Small intestine (tissue), 7 donors: ENCODE measurements around the gene GABRB2. TPM values are rescaled to one million over a fixed set of nuclear protein-coding genes. Genes with fewer than 3 reads are reported as not detected.

Experiments used
- DNase-seq, 2 donors: peaks; one replicate each; pipeline versions ENCODE4 v3.0.0 to v3.0.0-alpha.2; 2013
- FAIRE-seq: peaks from 2 replicates; lab custom pipeline; 2012; peaks lifted over from hg19 to GRCh38; lab: Jason Lieb, UNC
- H3K27ac ChIP-seq, 3 donors: one replicate each; pipeline ENCODE4 v1.5.1; 2013; ENCODE audit warnings: low read length in 2 of 3, mild to moderate bottlenecking in 2 of 3, control low read depth in 1 of 3, inconsistent platforms in 1 of 3, low read depth in 1 of 3, moderate library complexity in 1 of 3
- H3K27me3 ChIP-seq, 3 donors: one replicate each; pipeline ENCODE4 v1.6.1; 2013; ENCODE audit warnings: low read length in 3 of 3, inconsistent platforms in 1 of 3; ENCODE audit not compliant: control insufficient read depth in 3 of 3, insufficient read depth in 3 of 3
- H3K36me3 ChIP-seq, 3 donors: one replicate each; pipeline ENCODE4 v1.6.1; 2013; ENCODE audit warnings: low read length in 3 of 3, inconsistent platforms in 1 of 3, low read depth in 1 of 3, mild to moderate bottlenecking in 1 of 3, moderate library complexity in 1 of 3; ENCODE audit not compliant: control insufficient read depth in 3 of 3, insufficient read depth in 2 of 3
- H3K4me1 ChIP-seq, 3 donors: one replicate each; pipeline ENCODE4 v1.6.1; 2013; ENCODE audit warnings: low read length in 2 of 3, inconsistent platforms in 1 of 3, low read depth in 1 of 3, mild to moderate bottlenecking in 1 of 3, moderate library complexity in 1 of 3; ENCODE audit not compliant: control insufficient read depth in 3 of 3, insufficient read depth in 2 of 3
- H3K4me3 ChIP-seq, 3 donors: one replicate each; pipeline ENCODE4 v1.5.1; 2013; ENCODE audit warnings: low read length in 3 of 3, control low read depth in 1 of 3, inconsistent platforms in 1 of 3, low read depth in 1 of 3, mild to moderate bottlenecking in 1 of 3, moderate library complexity in 1 of 3
- H3K9me3 ChIP-seq, 2 donors: one replicate each; pipeline ENCODE4 v1.6.1; 2013; ENCODE audit warnings: low read depth in 1 of 2, low read length in 1 of 2; ENCODE audit not compliant: control insufficient read depth in 2 of 2, insufficient read depth in 1 of 2
- WGBS, 3 donors: extraction: QIAGEN DNeasy Blood & Tissue Kit; methylation state at CpG; one replicate each; pipeline ENCODE4 v1.1.7; 2013; 5-methylcytosine and 5-hydroxymethylcytosine counted together
- polyA plus RNA-seq, 4 donors: library from polyadenylated mRNA; stranded (reverse) in 3 of 4; unstranded in 1 of 4; fragments of 200-250 nt in 3 of 4; fragments of 120-200 nt in 1 of 4; gene quantifications; one replicate each; pipeline versions ENCODE4 v1.2.1 to v1.2.3, GENCODE V29; 2013
- donor health status: healthy with polysubstance abuse.
- donor health status: control.
- donor health status: control.
- donor health status: Bipolar disorder and iron deficiency.
- donor health status: healthy.

Gene GABRB2
- polyA plus RNA-seq, 4 donors = 0.22 to 3.9 (median 0.68) TPM

GRCh38 chr5:161446655-161447054 is 99.9 kb downstream of the GABRB2 start:
- Histone ChIP-seq H3K4me1 (no peaks in the 10 kb centered on the region), H3K36me3 (no peaks in the 10 kb centered on the region), H3K27ac (no peak overlapping the region), H3K27me3 (no peaks in the 10 kb centered on the region), H3K4me3 (no peak overlapping the region), H3K9me3 (no peaks in the 10 kb centered on the region)
- FAIRE-seq (no peak), DNase-seq (no peak)
- WGBS, 3 donors = 83 to 91% (median 90%) methylated on average over 1 of the region's 1 CpG

GRCh38 chr5:161442471-161442870 is 104.1 kb downstream of the GABRB2 start:
- Histone ChIP-seq H3K9me3 (no peaks in the 10 kb centered on the region), H3K4me3 (no peak overlapping the region), H3K36me3 (no peaks in the 10 kb centered on the region), H3K27me3 (no peaks in the 10 kb centered on the region), H3K27ac (no peak overlapping the region), H3K4me1 (no peaks in the 10 kb centered on the region)
- FAIRE-seq = no peak
- no peak for DNase-seq

DNA sequence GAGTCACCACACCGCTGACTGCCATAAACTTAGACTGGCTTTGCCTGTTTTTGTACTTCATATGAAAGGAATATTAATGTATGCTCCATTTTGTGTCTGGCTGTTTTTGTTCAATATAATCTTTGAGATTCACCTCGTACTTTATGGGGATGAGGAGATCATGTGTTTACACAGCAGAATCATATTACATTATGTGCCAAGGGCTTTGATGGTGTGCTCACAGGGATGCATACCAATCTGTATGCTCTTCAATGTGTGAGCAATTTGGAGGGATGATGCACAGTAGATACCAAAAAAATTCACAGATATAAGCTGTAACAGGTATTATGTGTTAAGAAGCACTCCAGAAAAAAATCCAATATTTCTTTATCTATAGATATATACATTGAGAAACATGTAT is 113.7 kb downstream of the GABRB2 start:
- Histone ChIP-seq H3K4me3 (no peak overlapping the region), H3K36me3 (no peaks in the 10 kb centered on the region), H3K9me3 (no peaks in the 10 kb centered on the region), H3K27me3 (no peaks in the 10 kb centered on the region), H3K4me1 (no peaks in the 10 kb centered on the region), H3K27ac (no peak overlapping the region)
- 69 to 82% (median 74%) methylated on average over 2 of the region's 2 CpGs for WGBS, 3 donors
- FAIRE-seq = no peak
- DNase-seq = no peak

- Histone ChIP-seq H3K36me3 (no peaks in the 10 kb centered on the region), H3K9me3 (no peaks in the 10 kb centered on the region), H3K4me3 (no peak overlapping the region), H3K4me1 (no peaks in the 10 kb centered on the region), H3K27me3 (no peaks in the 10 kb centered on the region), H3K27ac (no peak overlapping the region)
- WGBS, 3 donors = 75 to 88% (median 77%) methylated on average over 1 of the region's 1 CpG
- no peak for DNase-seq
- no peak for FAIRE-seq
Observed at GRCh38 chr5:161431963-161432362, 114.6 kb downstream of the GABRB2 start.

DNA sequence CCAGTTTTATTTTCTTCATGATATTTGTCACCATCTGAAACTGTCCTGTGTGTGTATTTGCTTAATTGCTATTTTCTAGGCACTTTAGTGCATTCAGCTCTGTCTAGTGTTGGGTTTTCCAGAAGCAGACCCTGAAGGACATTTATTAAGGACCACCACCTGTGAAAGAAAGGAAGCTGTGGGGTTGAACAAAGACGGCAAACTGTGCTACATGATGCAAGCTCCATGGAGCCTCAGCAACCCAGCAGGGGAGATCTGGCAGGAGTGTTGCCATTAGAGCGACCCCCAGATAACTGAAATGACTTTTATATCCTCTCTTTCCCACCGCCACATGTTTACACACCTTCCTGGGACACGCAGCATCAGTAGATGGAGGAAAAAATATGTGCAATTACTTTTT is 125.5 kb downstream of the GABRB2 start:
- DNase-seq (no peak), FAIRE-seq (no peak)
- no peak overlapping the region for H3K27ac ChIP-seq
- no peak overlapping the region for H3K4me3 ChIP-seq
- H3K27me3 ChIP-seq = no peaks in the 10 kb centered on the region
- H3K4me1 ChIP-seq = no peaks in the 10 kb centered on the region
- no peaks in the 10 kb centered on the region for H3K36me3 ChIP-seq
- 73 to 87% (median 81%) methylated on average over 4 of the region's 4 CpGs for WGBS, 3 donors
- H3K9me3 ChIP-seq = no peaks in the 10 kb centered on the region

DNA sequence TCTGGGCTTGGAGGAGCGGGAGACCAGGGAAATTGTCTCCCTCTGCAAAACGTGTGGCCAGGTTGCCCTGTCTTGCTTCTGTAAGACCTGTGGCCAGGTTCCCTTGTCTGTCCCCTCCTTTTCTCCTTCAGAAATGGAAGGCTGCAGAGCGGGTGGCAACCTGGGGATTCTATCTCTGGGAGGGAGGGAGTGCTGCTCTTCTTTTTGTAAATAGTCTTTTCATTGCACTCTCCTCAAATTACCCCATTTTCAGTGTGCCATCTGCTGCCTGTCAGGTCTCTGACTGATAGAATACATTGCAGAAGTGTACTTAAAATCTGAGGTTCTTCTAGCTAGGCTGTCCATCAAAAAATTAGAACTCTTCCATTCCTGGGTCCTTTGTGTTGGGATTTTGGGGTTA is 126.0 kb downstream of the GABRB2 start:
- DNase-seq (no peak), FAIRE-seq (no peak)
- Histone ChIP-seq H3K27me3 (no peaks in the 10 kb centered on the region), H3K4me3 (no peak overlapping the region), H3K9me3 (no peaks in the 10 kb centered on the region), H3K4me1 (no peaks in the 10 kb centered on the region), H3K36me3 (no peaks in the 10 kb centered on the region), H3K27ac (no peak overlapping the region)
- WGBS, 3 donors = 71 to 82% (median 75%) methylated on average over 3 of the region's 3 CpGs

DNA sequence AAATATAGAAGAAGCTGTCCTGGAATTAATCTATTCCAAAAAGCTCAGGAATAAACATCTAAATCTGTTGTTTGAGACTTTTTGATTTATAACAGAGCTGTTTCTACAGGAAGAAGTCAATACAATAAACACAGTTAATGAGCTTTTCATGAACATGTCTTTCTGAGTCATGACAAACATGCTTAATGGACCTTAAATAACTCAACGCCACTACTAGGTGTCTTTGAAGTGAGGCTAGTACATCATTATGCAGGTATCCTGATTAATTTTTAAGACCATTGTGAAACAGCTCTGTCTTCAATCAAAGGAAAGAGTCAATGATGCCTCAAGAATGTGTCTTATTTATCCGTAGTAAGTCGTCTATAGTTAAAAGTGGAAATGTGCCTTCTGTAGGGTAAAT is 131.6 kb downstream of the GABRB2 start:
- Histone ChIP-seq H3K4me3 (no peak overlapping the region), H3K36me3 (no peaks in the 10 kb centered on the region), H3K9me3 (no peaks in the 10 kb centered on the region), H3K27me3 (no peaks in the 10 kb centered on the region), H3K27ac (no peak overlapping the region), H3K4me1 (no peaks in the 10 kb centered on the region)
- DNase-seq (no peak), FAIRE-seq (no peak)
- WGBS, 3 donors = 60 to 87% (median 77%) methylated on average over 3 of the region's 3 CpGs

DNA sequence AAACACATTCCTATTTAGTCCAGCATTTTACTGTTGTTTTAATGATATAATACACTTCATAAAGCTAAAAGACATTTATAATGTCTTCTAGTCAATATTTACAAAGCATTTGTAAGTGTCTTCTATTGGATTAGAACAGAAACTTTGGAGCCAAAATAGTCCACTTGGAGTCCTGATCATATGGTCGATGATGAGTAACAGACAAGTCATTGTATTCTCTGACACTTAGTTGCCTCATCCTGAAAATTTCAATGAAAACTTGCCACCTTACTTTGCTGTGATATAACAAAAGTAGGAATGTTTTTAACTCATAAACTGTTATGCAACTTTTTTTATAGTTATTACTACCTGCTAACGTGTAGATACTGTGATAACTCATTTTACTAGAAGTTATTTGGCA is 132.5 kb downstream of the GABRB2 start:
- Histone ChIP-seq H3K36me3 (no peaks in the 10 kb centered on the region), H3K4me3 (no peak overlapping the region), H3K9me3 (no peaks in the 10 kb centered on the region), H3K4me1 (no peaks in the 10 kb centered on the region), H3K27me3 (no peaks in the 10 kb centered on the region), H3K27ac (no peak overlapping the region)
- DNase-seq = no peak
- WGBS, 3 donors = 55 to 74% (median 67%) methylated on average over 2 of the region's 2 CpGs
- no peak for FAIRE-seq

GRCh38 chr5:161412792-161413191 is 133.7 kb downstream of the GABRB2 start:
- no peak for FAIRE-seq
- no peaks in the 10 kb centered on the region for H3K27me3 ChIP-seq
- H3K27ac ChIP-seq = no peak overlapping the region
- H3K4me1 ChIP-seq = no peaks in the 10 kb centered on the region
- DNase-seq = no peak
- H3K4me3 ChIP-seq = no peak overlapping the region
- H3K9me3 ChIP-seq = no peaks in the 10 kb centered on the region
- no peaks in the 10 kb centered on the region for H3K36me3 ChIP-seq
